HG03039 (cell line): ENCODE data around the gene CASKIN1.
A peak's percentile ranks its signal among the peaks of the same experiment; 100 is the strongest.
"Not testable (repeated sequence)": the region's sequence is repeated elsewhere in the genome, so short reads cannot be mapped to it uniquely, and the experiment has no call there.

Source experiments
- ATAC-seq: cut with Tn5 transposase; IDR thresholded peaks from one replicate; pipeline ENCODE4 v1.9.1; 2021; ENCODE audit warnings: mild to moderate bottlenecking, moderate library complexity; ENCODE audit not compliant: unreplicated experiment

Gene CASKIN1

DNA sequence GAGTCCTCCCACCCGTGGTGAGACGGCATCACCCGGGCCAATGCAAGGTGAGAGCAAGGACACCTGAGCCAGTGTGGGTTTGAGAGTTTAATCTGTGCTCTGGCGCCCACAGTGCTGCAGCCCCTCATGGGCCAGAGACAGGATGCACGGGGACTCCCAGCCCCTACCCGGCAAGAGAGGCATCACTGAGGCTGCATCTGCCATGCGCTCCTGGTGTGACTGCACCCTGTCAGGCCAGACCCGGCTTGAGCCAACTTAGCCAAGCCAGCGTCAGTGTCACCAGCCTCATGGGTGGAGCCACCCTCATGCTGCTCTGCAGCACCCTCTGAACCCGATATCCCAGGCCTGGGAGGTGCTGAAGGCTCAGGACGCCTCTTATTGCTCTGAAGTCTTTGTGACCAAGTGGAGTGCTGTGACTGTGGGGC lies 15.5 kb upstream of the CASKIN1 start:
- ATAC-seq = no peak

DNA sequence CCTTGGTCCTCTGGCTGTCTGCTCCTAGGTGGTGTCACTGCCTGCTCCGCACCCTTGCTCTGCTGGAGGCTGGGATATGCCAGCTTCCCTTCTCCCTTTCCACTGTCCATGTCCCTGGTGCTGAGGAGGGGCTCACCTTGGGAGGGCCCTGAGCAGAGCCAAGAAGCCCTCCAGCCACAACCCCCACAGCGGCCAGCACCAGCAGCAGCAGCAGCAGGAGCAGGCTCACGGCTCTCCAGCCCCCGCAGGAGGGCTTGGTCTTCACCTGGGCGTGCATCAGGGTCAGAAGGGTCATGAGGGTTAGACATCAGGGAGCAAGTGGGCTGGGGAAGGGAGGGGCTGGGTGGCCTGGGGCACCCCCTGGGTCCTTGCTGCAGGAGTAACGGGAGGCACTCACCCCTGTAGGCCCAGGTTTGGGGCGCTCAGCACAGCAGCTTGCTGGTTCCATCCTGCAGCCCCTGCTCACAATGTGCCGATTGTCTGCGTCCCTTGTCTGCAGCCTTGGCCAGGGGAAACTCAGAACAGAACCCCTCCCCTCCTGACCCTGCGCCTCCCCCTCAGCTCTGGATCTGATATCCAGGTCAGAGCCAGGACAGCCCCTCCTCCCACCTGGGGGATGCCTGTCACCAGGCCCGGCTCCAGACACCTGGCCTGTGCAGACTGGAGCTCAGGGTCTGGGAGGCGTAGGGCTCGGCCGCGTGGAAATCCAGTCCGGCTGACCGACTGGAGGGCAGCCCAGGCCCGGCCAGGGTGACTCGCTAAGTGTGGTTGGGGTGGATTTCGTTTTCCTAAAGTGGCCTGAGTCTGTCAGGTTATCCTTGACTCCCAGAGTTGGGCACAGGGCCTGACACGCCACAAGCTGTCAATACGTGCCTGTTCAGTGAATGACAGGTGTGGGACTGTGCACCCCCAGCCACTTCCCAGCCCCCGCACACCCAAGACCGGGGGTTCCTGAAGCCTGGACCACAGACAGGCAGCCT lies 14.3 kb upstream of the CASKIN1 start, which contains the start of gene BRICD5:
BRICD5 (minus strand) TSS at position 478 of the 980 bp plus-strand sequence; CDS start at position 448, 30 bp downstream.
- no peak for ATAC-seq

DNA sequence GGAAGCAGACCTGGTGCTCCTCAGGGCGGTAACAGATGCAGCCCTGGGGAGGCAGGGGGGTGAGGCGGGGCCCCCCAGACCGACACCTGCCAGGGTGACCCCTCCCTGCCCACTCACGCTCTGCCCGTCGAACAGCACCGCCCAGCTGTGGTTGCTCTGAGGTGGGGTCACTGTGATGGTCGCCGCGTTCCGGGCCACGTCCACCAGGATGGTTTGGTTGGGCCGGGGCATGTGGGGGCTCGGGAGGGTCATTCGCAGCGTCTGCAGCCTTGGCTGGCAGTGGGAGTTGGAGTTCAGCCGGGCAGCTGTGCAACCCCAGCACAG lies 13.6 kb upstream of the CASKIN1 start:
- ATAC-seq = no peak

DNA sequence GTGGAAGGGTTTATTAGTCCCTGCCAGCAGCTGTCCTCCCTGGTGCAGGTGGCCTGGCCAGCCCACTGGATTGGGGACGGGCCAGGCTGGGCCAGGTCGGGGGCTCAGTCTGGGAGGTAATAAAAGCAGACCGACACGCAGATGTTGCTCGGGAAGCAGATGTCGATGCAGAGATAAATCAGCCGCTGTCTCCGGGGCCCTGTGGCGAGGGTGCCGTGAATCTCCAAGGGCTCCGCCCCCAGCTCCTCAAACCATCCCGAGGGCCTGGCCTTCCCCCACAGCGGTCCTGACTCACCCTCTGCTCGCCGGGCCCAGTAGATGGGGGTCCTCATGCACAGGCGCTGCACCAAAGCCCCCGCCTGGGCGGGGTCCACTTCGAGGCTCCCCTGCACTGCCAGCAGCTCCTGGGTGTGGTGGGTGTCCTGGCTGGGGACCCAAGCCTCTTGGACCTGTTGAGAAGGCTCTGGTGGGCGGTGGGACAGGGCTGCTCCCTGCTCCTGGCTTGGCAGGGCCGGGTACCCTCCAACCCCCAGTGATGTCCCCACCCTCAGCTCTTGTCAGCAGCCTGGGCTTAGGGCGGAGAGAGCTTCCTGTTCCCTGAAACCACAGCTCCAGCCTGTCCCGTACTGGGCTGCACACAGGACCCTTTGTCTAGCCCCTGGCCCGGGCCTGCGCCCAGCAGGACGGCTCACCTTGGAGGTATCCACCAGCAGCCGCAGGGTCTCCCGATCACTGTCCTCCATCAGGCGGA lies 13.0 kb upstream of the CASKIN1 start:
- no peak for ATAC-seq

DNA sequence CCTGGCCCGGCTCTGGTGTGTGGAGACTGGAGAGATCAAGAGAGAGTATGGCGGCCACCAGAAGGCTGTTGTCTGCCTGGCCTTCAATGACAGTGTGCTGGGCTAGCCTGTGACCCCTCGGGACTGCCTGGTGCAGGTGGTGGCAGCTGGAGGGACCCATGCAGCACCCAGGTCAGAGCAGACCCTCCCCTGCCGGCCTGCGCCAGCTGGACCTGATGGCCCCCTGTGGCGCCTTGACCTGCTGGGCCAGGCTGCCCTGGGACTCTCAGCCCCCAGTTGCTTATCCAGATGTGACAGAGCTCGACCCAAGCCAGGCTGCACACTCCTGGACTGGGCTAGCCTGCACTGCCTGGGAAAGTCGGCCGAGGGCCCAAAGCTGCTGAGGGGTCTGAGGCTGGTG lies 12.4 kb upstream of the CASKIN1 start:
- ATAC-seq = no peak

DNA sequence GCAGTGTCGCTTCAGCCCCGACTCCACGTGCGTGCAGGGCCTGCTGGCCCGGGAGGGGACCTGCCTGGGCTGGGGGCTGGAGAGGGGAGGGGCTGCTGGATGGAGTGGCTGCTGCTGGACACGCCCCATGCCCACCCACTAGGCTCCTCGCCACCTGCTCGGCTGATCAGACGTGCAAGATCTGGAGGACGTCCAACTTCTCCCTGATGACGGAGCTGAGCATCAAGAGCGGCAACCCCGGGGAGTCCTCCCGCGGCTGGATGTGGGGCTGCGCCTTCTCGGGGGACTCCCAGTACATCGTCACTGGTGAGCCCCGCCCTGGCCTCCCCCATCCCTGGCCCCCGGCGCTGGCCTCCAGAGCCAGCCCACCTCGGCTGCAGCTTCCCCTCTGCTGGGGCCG lies 11.9 kb upstream of the CASKIN1 start:
- ATAC-seq = no peak

DNA sequence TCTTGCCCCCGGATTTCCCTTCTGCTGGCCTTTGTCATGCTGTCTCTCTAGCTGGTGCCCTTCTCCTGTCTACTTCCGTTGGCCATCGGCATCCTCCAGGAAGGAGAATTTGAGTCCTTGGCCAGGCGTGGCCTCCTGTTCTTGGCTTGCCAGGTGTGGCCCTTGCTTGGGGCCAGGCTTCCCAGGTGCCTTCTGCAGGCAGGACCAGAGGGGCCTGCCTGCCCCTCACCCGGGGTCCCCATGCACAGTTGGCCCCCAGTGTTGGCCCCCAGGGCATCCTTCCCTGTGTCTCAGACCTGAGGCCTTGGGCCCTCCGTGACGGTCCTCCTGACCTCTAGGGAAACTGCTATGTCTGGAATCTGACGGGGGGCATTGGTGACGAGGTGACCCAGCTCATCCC lies 11.5 kb upstream of the CASKIN1 start:
- ATAC-seq = no peak

DNA sequence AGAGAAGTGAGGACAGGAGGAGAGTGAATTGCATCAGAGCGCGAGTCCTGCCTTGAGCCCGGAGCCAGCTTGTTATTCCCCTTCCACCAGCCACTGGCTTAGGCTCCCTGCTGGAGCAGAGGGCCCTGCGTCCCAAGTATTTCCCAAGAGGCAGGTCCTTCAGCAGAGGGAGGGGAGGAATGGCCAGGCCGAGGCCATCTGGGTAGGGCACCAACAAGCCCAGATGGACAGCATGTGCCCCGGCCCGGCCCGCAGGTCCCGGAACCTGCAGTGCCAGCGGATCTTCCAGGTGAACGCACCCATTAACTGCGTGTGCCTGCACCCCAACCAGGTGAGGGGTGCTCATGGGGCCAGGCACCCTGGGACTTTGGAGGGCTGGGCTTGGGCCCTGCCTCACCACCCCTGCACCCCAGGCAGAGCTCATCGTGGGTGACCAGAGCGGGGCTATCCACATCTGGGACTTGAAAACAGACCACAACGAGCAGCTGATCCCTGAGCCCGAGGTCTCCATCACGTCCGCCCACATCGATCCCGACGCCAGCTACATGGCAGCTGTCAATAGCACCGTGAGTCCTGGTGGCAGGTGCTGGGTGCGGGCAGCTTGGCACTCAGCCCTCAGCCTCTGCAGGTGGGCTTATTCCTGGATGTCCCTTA lies 10.5 kb upstream of the CASKIN1 start:
- ATAC-seq = no peak

DNA sequence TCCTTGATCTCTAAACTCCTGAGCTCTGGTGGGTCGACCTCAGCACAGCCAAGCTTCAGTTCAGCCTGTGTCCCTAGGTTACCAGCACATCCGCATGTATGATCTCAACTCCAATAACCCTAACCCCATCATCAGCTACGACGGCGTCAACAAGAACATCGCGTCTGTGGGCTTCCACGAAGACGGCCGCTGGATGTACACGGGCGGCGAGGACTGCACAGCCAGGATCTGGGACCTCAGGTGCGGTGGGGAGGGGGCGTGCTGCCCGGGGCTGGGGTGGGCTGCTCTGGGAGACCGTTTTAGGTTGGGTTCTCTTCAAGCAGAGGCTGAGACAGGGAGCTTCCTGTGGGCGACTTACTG lies 10.0 kb upstream of the CASKIN1 start:
- ATAC-seq = no peak

DNA sequence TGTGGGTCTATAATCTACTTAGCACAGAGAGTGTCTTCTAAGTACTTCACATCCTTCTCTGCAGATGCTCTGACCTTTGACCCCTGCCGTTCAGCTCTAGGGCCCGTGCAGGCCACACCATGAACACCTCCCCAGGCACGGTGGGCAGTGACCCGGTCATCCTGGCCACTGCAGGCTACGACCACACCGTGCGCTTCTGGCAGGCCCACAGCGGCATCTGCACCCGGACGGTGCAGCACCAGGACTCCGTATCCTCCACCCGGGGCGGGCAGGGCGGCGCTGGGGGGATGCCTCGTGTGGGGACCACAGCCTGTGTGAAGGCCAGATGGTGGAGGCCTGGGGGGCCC lies 9.5 kb upstream of the CASKIN1 start:
- peak; percentile 2 for ATAC-seq

DNA sequence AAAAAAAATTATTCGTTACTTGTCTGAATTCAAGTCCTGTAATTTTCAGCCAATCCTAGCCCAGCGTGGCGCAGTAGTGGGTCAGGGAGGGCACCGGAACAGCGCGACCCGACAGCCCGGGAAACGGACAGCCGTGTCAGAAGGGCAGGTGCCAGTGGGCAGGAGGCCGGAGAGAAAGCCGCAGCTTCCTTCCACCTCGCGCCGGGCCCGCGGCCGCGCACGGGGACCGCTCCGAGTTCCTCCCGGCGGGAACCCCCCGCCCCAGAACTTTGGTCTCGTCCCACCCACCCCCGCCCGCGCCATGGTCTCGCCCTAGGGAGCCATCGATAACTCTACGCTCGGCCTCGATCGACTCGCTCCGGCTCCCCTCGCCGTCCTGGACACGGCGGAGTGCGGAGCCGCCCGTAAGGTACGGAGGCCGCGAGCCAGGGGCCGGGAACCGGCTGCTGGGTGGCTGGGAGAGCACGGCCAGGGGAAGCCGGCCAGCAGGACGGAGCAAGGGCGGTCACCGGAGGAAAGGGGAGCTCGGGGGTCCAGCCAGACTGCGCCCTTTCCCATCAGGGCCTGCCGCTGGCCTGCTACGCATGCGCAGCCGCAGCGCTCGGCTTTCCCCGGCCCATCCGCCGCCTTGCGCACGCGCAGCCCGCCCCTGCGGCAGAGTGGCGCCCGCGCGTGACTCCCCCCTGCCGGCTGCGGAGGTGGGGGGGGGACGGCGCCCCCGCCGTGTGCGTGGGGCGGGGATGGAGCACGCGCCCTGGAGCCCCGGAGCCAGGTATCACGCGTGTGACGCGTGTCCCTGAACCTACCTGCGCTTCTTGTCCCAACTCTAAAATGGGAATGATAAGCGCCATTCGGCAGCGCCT lies 8.9 kb upstream of the CASKIN1 start, which contains the start of gene MLST8:
MLST8 (plus strand) TSS at position 351 of the 863 bp plus-strand sequence. CDS start 632 bp downstream, outside the sequence.
- peak; percentile 68 for ATAC-seq

DNA sequence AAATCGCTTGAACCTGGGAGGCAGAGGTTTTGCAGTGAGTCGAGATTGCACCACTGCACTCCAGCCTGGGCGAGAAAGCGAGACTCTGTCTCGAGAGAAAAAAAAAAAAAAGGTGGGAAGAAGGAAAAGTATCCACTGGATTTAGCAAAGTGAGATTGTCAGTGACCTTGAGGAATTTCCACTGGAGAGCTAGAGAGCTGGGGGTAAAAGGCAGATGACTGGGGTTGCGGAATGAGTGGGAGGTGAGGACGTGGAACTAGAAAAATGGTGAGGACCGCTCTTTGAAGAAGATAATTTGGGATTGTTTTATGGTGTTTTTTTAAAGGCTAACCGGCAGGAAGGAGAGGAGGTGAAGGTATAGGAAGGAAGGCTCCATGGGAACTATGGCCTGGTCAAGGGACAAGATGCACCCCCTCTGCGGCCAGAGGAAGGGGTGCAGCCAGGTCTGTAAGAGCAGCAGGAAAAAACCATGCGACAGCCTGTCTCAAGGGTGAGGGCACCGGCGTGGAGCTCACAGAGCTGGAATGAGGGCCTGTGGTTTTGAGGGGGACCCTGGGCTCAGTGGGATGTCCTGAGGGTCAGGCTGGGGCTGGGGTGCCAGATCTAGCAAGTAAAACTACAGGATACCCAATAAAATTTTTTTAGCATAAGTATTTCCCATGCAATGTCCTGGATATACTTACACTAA lies 8.2 kb upstream of the CASKIN1 start:
- ATAC-seq = no peak

DNA sequence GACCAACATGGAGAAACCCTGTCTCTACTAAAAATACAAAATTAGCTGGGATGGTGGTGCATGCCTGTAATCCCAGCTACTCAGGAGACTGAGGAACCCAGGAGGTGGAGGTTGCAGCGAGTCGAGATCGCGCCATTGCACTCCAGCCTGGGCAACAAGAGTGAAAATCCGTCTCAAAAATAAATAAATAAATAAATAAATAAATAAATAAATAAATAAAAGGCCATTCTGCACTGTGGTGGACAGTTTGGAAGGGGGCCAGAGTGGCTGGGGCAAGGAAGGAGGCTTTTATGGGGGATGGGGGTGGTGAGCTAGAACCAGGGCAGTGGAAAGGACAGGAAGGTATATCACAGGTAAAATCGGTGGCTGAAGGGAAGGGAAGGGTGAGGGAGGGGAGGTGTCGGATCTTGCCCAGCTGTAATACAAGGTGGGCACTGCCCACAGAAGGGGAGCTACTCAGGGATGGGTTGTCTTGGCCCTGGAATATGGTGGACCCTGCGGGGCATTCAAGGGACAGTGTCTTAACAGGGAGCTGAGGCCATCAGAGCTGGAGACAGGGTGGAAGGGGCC lies 6.8 kb upstream of the CASKIN1 start:
- ATAC-seq = not testable (repeated sequence)

DNA sequence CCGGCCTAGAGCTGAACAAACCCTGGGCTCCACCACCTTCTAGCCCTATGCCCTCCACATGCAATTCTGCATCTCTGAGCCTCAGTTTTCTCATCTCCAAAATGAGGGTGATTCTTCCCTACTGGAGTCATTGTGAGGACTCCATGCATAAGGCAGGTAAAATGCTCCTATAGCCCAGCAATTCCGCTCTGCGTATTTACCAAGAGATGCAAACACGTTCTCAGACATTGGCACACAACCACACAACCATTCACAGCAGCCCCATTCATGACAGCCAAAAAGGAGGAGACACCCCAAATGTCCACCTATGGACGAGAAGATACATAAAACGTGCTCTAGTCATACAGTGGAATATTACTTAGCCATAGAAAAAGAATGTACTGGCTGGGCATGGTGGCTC lies 3.9 kb upstream of the CASKIN1 start:
- no peak for ATAC-seq

DNA sequence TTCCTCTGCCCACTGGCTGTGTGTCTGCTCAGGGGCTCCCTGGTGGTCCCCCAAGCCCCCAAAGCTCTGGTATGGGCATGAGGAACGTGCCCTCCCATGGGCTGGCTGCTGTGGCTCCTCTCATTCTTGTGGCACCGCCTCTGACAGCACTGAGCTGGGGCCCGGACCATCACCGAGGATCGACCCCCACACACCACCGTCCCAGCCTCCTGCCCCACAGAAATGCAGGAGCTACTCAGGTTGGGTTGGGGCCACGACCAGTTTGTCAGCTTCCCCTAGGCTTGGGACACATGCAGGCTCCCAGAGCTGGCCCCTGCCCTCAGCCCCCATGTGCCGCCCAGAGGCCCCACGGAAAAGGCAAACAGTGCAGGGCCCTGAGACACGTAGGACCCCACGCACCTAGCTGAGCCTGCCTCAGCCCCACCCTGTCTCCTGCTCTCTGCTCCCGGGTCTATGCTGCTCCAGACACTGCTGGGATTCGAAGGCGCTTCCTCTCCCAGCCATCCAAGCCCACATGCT lies 3.3 kb upstream of the CASKIN1 start:
- ATAC-seq = no peak

DNA sequence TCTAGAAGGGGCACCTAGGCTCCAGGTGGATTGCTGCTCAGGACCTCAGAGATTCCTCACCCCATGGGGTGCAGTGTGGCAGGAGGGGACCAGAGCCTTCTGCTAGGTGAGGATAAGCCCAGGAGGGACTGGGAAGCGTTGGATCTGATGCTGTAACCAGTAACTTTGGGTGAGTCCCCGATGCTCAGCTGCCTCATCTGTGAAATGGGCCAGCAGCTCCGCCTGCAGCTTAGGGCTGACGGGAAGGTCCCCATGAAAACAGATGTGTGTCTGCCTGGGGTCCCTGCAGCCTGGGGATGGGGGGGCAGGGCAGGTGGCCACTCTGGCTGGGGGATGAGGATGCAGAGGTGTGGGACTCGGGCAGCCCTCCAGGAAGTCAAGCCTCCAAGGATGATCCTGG lies 2.7 kb upstream of the CASKIN1 start:
- ATAC-seq = no peak

DNA sequence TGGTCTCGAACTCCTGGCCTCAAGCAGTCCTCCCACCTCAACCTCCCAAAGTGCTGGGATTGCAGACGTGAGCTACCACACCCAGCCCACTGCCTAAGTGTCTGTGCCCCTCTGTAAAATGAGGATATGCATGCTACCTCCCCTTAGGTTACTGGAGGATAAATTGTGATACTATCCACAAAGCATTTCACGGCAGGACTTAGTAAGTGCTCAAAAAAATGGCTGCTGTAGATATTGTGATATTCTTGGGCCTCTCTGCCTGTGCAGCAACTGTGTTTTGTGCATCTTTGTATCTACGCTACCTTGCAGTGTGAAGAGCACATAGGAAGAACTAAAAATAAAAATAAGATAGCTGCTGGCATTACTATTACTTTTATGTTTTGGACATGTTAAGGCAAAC lies 1.9 kb upstream of the CASKIN1 start:
- no peak for ATAC-seq

DNA sequence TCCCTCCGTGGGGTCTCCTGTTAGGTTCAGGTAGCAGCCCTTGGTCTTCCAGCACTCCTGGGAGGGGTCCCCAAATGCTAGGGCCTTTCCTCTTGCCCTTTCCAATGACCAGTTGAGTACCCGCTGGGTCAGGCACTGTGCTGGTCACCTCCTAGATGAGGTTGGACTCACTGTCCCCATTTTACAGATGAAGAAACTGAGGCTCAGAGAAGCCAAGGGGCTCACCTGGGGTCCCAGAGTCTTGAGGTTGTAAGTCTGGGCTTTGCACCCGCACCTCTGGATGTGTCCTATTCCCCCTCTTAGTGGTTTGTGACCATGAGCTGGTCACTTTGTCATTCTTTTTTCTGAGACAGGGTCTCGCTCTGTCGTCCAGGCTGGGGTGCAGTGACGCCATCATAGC lies 1.4 kb upstream of the CASKIN1 start:
- ATAC-seq = no peak

DNA sequence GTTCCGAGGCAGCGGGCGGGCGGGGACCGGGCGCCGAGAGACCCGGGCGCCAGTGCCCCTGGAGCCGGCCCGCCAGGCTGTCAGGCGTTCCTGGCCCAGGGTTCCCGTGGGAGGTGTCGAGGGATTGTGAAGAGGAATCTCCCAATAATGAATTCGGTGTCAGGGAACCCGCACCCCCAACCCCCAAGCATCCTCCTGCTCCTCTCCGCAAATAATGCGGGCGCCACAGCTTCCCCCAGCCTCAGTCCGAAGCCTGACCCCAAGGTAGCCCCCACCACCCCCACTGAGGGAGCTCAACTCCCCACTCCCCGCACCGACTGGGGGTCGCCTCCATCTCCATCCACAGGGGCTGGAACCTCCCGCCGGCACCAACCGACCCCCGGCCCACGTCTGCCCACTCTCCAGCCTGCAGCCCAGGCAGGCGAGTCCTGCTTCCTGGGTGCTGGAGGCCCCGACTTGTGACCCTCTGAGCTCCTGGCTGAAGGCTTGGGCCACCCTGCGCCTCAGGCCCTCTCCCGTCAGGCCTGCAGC lies 641 bp upstream of the CASKIN1 start:
- ATAC-seq = no peak
